ENCODE data around the gene EBP.

GRCh38 chrX:48508400-48509244 lies 13.0 kb upstream of the EBP start, which contains the start of gene PORCN:
- TF ChIP-seq GATA2 (IDR thresholded peaks at IDR 0.05; ENCODE audit: low read depth, low read length) (no peak), GATA3 (IDR thresholded peaks at IDR 0.05; ENCODE audit: low read depth, low read length) (no peak)

All from SH-SY5Y (cell line).